ENCODE results near the gene DNASE1.
A peak's percentile ranks its signal among the peaks of the same experiment; 100 is the strongest.
"Not testable (repeated sequence)": the region's sequence is repeated elsewhere in the genome, so short reads cannot be mapped to it uniquely, and the experiment has no call there.

The DNASE1 gene, protein sequence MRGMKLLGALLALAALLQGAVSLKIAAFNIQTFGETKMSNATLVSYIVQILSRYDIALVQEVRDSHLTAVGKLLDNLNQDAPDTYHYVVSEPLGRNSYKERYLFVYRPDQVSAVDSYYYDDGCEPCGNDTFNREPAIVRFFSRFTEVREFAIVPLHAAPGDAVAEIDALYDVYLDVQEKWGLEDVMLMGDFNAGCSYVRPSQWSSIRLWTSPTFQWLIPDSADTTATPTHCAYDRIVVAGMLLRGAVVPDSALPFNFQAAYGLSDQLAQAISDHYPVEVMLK

DNA sequence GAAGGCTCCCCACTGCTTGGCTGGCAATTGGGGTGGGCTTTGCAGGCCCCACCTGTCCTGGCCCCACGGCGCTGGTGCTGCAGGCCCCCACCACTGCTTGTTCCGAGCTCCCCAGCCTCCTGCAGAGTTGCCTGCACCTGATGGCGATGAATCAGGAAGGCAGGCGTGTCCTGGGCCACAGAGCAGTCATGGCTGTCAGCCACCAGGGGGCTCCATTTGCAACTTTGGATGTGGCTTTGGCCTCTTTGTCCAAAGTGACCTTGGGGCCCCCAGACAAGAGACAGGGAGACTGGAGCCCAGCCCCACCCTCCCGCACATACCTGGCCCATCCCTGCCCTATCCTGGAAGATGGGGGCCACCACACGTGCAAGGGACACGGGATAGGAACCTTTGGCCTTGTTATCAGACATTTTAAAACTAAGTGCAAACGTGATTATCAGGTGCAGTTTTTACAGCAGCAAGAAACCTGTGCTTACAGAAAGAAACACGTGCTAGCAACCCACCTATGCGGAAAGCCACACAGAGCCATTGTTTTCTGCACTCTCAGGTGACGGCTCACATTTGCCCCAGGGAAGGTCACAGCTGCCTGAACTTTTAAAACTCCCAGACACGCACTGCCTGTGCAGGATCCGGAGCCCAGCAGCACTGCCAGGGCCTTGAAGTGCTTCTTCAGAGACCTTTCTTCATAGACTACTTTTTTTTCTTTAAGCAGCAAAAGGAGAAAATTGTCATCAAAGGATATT is at the start of gene DNASE1:
Gene DNASE1 (plus strand): TSS at position 443 of the 743 bp plus-strand sequence. CDS start 683 bp downstream, outside the sequence.
- Histone ChIP-seq H3K36me3 (ENCODE audit: insufficient read depth, low read length) (peaks cover 26% of the 10 kb centered on the region), H3K4me3 (ENCODE audit: low read depth in 1 of 2, low read length in 2 of 2) (no peak within 1 kb of the TSS), H3K27ac (ENCODE audit: low read depth, low read length) (no peak within 1 kb of the TSS), H3K4me1 (ENCODE audit: insufficient read depth, low read length) (no peaks in the 10 kb centered on the region), H3K9ac (ENCODE audit: low read length) (no peak within 1 kb of the TSS), H3K9me3 (ENCODE audit: low read length) (no peaks in the 10 kb centered on the region), H3K27me3 (ENCODE audit: control insufficient read depth in 1 of 2, insufficient read depth in 2 of 2, low read length in 2 of 2) (no peaks in the 10 kb centered on the region)

DNA sequence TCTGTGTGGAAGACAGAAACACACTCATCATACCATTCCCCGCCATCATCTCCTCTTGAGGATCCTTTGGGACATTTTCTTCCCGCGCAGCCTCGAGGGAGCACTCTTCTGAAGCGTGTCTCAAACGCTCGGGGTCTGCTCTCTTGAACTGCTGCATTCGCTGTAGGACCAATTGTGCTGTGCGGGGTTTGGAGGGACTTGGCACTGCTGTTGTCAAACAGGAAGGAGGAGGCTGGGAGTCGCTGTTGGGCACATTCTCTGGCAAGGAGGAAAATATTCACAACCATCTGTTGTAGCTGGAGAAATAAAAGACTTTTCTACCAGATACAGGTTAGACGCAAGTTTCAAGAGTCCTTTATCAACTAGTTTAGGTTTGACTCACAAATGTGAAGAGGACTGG is 48.0 kb upstream of the DNASE1 start:
- no peak overlapping the region for H3K9ac ChIP-seq (ENCODE audit: low read length)
- no peaks in the 10 kb centered on the region for H3K9me3 ChIP-seq (ENCODE audit: low read length)
- no peak overlapping the region for H3K27ac ChIP-seq (ENCODE audit: low read depth, low read length)
- H3K36me3 ChIP-seq (ENCODE audit: insufficient read depth, low read length) = peaks cover 9% of the 10 kb centered on the region
- H3K27me3 ChIP-seq (ENCODE audit: control insufficient read depth in 1 of 2, insufficient read depth in 2 of 2, low read length in 2 of 2) = no peaks in the 10 kb centered on the region
- H3K4me3 ChIP-seq (ENCODE audit: low read depth in 1 of 2, low read length in 2 of 2) = no peak overlapping the region
- H3K4me1 ChIP-seq (ENCODE audit: insufficient read depth, low read length) = peaks cover 7% of the 10 kb centered on the region

DNA sequence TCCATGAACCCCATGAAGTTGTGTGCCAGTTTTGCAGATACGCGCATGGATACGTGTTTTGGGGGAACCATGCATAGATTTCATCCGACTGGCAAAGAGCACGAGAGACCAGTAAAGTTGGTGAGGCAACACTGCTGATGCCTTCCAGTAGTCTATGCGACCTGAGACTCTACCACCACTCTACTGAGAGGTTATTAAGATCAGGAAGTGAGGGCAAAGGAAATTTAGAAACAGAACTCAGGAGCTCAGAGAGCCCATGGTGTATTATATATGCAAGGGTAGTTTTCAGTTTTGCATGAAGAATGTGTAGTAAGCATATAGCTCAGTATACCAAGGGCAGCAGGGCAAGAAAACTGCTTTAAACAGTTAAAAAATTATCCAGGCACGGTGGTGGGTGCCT is 47.3 kb upstream of the DNASE1 start:
- H3K27me3 ChIP-seq (ENCODE audit: control insufficient read depth in 1 of 2, insufficient read depth in 2 of 2, low read length in 2 of 2) = no peaks in the 10 kb centered on the region
- H3K36me3 ChIP-seq (ENCODE audit: insufficient read depth, low read length) = peaks cover 5% of the 10 kb centered on the region
- no peak overlapping the region for H3K4me3 ChIP-seq (ENCODE audit: low read depth in 1 of 2, low read length in 2 of 2)
- H3K27ac ChIP-seq (ENCODE audit: low read depth, low read length) = no peak overlapping the region
- H3K9me3 ChIP-seq (ENCODE audit: low read length) = no peaks in the 10 kb centered on the region
- H3K4me1 ChIP-seq (ENCODE audit: insufficient read depth, low read length) = peaks cover 7% of the 10 kb centered on the region
- H3K9ac ChIP-seq (ENCODE audit: low read length) = no peak overlapping the region

DNA sequence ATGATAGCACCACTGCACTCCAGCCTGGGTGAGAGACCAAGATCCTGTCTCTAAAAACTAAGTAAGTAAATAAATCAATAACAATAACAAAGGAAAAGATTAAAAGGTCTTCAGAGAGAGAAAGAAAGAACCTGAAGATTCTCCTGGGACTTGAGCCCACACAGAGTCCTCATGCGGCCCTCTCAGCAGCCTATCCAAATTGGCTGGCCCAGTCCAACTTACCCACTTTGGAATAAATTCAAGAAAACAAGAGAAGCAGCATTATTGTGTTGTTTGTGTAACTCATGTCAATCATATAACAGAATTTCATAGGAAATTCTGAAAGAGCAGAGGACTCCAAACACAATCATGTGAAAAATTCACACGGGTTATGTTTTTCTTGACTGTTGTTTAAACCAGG is 46.9 kb upstream of the DNASE1 start:
- peaks cover 7% of the 10 kb centered on the region for H3K4me1 ChIP-seq (ENCODE audit: insufficient read depth, low read length)

DNA sequence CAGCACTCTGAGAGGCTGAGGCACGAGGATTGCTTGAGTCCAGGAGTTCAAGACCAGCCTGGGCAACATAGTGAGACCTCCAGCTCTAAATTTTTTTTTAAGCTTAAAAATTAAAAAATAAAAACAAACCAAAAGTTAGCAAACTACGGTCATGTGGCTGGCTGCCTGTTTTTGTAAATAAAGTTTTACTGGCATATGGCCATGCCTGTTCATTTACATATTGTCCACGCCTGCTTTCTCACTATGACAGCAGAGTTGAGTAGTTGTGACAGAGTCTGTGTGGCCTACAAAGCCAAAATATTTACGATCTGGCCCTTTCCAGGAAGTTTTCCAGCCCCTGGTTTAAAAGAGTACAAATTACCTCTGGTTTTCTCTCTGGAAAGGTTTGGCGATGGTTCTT is 46.4 kb upstream of the DNASE1 start:
- peaks cover 5% of the 10 kb centered on the region for H3K36me3 ChIP-seq (ENCODE audit: insufficient read depth, low read length)
- H3K4me1 ChIP-seq (ENCODE audit: insufficient read depth, low read length) = peaks cover 7% of the 10 kb centered on the region
- no peak overlapping the region for H3K4me3 ChIP-seq (ENCODE audit: low read depth in 1 of 2, low read length in 2 of 2)
- H3K9me3 ChIP-seq (ENCODE audit: low read length) = no peaks in the 10 kb centered on the region
- H3K27ac ChIP-seq (ENCODE audit: low read depth, low read length) = no peak overlapping the region
- H3K27me3 ChIP-seq (ENCODE audit: control insufficient read depth in 1 of 2, insufficient read depth in 2 of 2, low read length in 2 of 2) = no peaks in the 10 kb centered on the region
- H3K9ac ChIP-seq (ENCODE audit: low read length) = no peak overlapping the region

More for the DNA sequence above, 46.9 kb upstream of the DNASE1 start:
- Histone ChIP-seq H3K27me3 (ENCODE audit: control insufficient read depth in 1 of 2, insufficient read depth in 2 of 2, low read length in 2 of 2) (no peaks in the 10 kb centered on the region), H3K4me3 (ENCODE audit: low read depth in 1 of 2, low read length in 2 of 2) (no peak overlapping the region), H3K9ac (ENCODE audit: low read length) (no peak overlapping the region), H3K9me3 (ENCODE audit: low read length) (no peaks in the 10 kb centered on the region), H3K27ac (ENCODE audit: low read depth, low read length) (no peak overlapping the region), H3K36me3 (ENCODE audit: insufficient read depth, low read length) (peaks cover 5% of the 10 kb centered on the region)

DNA sequence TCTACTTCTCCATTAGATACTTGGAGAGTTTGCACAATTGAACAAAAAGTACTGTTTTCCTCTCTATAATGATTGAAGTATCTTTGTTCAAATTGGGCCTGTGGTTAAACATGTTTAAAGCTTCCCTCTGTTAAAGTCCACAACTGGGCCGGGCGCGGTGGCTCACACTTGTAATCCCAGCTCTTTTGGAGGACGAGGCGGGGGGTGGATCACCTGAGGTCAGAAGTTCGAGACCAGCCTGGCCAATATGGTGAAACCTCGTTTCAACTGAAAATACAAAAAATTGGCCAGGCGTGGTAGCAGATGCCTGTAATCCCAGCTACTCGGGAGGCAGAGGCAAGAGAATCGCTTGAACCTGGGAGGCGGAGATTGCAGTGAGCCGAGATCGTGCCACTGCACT is 45.5 kb upstream of the DNASE1 start:
- H3K27ac ChIP-seq (ENCODE audit: low read depth, low read length); H3K27me3 ChIP-seq (ENCODE audit: control insufficient read depth in 1 of 2, insufficient read depth in 2 of 2, low read length in 2 of 2); H3K9me3 ChIP-seq (ENCODE audit: low read length); H3K9ac ChIP-seq (ENCODE audit: low read length); H3K4me1 ChIP-seq (ENCODE audit: insufficient read depth, low read length); H3K4me3 ChIP-seq (ENCODE audit: low read depth in 1 of 2, low read length in 2 of 2); H3K36me3 ChIP-seq (ENCODE audit: insufficient read depth, low read length): not testable (repeated sequence)

DNA sequence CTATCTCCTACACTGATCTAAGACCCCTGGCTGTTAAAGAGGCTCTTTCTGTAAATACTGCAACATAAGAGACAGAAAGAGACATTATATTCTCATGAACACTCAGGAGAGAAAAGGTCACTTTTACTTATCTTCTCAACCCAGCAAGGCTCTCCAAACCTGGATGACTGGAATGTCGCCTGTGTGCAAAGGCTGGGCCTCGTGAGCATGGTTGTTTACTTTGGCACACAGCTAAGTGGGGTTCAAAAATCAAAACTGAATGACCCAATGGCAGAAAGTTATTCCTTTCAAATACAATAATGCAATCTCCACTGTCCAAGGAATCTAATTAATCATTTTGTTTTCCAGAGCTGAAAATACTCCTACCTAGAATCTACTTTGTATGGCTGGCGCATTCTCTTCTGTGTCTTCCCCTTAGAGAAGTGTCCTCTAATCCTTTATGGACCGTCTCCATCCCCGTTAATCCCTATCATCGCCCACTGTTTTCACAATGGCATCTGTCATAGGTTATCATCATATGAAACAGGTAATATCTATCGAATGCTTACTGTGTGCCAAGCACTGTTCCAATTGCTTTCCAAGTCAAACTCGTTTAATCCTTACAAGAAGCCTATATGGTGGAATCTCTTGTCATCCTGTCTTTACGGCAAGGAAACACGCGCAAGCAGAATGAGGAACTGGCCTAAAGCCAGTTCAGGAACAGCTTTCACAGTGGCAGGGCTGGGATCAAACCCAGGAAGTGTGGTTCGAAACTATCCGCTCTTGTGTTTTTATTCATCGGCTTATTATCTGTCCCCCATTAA is 44.4 kb upstream of the DNASE1 start:
- Histone ChIP-seq H3K9me3 (ENCODE audit: low read length) (no peaks in the 10 kb centered on the region), H3K27ac (ENCODE audit: low read depth, low read length) (no peak overlapping the region), H3K4me3 (ENCODE audit: low read depth in 1 of 2, low read length in 2 of 2) (peak overlapping the region in 1 of 2 donors; percentile 96), H3K36me3 (ENCODE audit: insufficient read depth, low read length) (no peaks in the 10 kb centered on the region), H3K9ac (ENCODE audit: low read length) (peak overlapping the region; percentile 38), H3K27me3 (ENCODE audit: control insufficient read depth in 1 of 2, insufficient read depth in 2 of 2, low read length in 2 of 2) (no peaks in the 10 kb centered on the region), H3K4me1 (ENCODE audit: insufficient read depth, low read length) (peaks cover 7% of the 10 kb centered on the region)

DNA sequence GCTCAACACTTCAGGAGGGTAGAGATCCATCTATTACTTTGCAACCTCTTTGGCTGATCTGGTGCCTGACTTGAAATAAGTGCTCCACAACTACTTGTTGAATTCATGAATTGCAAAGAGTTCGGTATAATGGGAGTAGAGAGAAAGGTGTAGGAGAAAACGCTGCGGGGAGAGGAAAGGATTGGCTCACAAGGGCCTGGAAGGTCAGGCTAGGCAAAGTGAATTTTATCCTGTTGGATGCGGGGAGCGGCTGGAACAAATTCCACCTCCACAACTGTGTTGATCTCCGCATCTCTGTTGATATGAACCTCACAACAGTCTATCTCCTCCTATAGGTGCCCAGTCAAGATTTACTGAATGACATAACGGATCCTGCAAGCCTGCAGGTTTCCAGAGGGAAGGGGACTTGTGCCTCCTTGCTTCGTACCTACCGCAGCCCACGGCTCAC is 43.8 kb upstream of the DNASE1 start:
- no peaks in the 10 kb centered on the region for H3K27me3 ChIP-seq (ENCODE audit: control insufficient read depth in 1 of 2, insufficient read depth in 2 of 2, low read length in 2 of 2)
- peak overlapping the region; percentile 86 to 96 for H3K4me3 ChIP-seq (ENCODE audit: low read depth in 1 of 2, low read length in 2 of 2)
- H3K9me3 ChIP-seq (ENCODE audit: low read length) = no peaks in the 10 kb centered on the region
- H3K4me1 ChIP-seq (ENCODE audit: insufficient read depth, low read length) = peaks cover 7% of the 10 kb centered on the region
- peak overlapping the region; percentile 74 for H3K27ac ChIP-seq (ENCODE audit: low read depth, low read length)
- no peaks in the 10 kb centered on the region for H3K36me3 ChIP-seq (ENCODE audit: insufficient read depth, low read length)
- H3K9ac ChIP-seq (ENCODE audit: low read length) = peak overlapping the region; percentile 38

DNA sequence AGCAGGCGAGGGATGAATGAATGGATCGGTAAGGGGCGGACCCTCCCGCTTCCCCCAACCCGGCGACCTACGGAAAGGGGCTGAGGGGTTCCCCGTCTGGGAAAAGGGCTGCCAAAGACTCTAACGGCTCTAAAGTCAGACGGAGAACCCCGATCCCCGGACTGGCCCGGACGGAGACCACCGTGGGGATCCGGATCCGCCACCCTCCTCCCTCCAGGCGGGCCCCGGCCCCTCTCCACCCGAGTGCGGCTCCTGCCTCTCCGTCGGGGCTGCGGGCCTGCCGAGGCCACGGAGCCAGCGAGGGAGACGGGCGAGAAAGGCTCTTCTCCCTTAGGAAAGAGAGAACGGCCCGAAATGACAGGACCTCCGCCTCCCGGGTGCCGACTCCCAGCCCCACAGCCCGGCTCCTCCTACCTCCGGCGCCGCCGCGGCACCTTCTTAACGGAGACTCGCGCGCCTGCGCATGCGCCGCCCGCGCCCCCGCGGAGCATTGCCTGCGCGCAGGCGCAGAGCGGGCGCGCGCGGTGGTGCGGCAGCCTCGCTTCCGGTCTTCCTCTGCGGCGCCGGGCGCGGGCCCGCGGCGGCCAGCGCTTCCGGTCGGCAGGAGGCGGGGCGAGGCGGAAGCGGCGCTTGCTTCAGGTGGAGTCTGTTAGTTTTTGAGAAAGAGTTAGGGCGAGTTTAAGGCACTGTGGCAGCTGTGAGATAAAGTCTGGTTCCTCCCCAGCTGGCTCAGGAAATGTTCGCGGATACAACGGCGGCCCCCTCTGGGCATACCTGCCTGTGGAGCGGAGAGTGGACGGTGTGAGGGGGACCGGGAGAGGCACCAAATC is 43.1 kb upstream of the DNASE1 start, which contains the start of gene SLX4:
Gene SLX4 (minus strand): TSS at position 461 of the 830 bp plus-strand sequence. CDS start 2,642 bp downstream, outside the sequence.
- H3K9ac ChIP-seq (ENCODE audit: low read length) = peak within 1 kb of the TSS; percentile 97
- H3K4me1 ChIP-seq (ENCODE audit: insufficient read depth, low read length) = peaks cover 7% of the 10 kb centered on the region
- no peaks in the 10 kb centered on the region for H3K36me3 ChIP-seq (ENCODE audit: insufficient read depth, low read length)
- peak within 1 kb of the TSS; percentile 86 to 96 for H3K4me3 ChIP-seq (ENCODE audit: low read depth in 1 of 2, low read length in 2 of 2)
- no peaks in the 10 kb centered on the region for H3K27me3 ChIP-seq (ENCODE audit: control insufficient read depth in 1 of 2, insufficient read depth in 2 of 2, low read length in 2 of 2)
- H3K27ac ChIP-seq (ENCODE audit: low read depth, low read length) = peak within 1 kb of the TSS; percentile 74
- H3K9me3 ChIP-seq (ENCODE audit: low read length) = no peaks in the 10 kb centered on the region

DNA sequence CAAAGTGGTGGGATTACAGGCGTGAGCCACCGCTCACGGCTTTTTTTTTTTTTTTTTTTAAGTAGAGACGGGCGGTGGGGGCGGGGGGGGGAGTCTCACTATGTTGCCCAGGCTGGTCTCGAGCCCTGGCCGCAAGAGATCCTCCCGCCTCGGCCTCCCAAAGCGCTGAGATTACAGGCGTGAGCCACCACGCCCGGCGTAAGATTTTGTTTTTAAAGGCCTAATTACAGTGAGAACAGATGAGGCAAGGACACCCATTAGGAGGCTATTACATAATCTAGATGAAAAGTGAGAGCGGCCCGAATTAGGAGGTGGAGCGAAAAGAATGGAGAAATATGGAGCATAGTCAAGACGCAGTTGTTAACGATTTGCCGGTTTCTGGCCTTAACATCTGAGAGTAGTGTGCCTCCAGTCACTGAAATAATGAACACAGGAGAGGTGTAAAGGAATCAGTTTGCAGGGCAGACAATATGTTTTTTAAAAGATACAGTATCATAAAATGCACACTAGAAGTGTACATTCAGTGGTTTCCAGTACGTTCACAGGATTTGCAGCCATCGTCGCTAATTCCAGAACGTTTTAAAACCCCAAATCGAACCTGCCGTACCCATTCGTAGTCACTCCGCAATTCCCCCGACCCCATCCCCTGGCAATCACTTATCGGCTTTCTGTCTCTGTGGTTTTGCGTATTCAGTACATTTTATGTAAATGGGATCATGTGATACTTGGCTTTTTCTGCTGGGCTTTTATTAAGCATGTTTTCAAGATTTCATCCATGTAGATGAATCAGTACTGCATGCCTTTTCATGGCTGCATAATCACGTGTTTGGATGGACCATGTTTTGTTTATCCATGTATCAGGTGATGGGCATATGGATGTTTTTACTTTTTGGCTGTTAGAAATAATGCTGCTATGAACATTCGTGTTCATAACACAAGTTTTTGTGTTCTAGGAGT is 41.7 kb upstream of the DNASE1 start:
- Histone ChIP-seq H3K4me3 (ENCODE audit: low read depth in 1 of 2, low read length in 2 of 2) (peak overlapping the region; percentile 86 to 96), H3K9ac (ENCODE audit: low read length) (no peak overlapping the region)

More for the DNA sequence above, 41.7 kb upstream of the DNASE1 start:
- no peaks in the 10 kb centered on the region for H3K36me3 ChIP-seq (ENCODE audit: insufficient read depth, low read length)
- H3K4me1 ChIP-seq (ENCODE audit: insufficient read depth, low read length) = peaks cover 7% of the 10 kb centered on the region
- H3K27me3 ChIP-seq (ENCODE audit: control insufficient read depth in 1 of 2, insufficient read depth in 2 of 2, low read length in 2 of 2) = no peaks in the 10 kb centered on the region
- H3K9me3 ChIP-seq (ENCODE audit: low read length) = no peaks in the 10 kb centered on the region
- no peak overlapping the region for H3K27ac ChIP-seq (ENCODE audit: low read depth, low read length)

Data from muscle layer of colon (tissue), 2 donors.